HG02759 (cell line): Measurements from ENCODE around the gene TMEM132C.

Experiments used
- ATAC-seq: cut with Tn5 transposase; IDR thresholded peaks from one replicate; pipeline ENCODE4 v1.9.1; 2021; ENCODE audit warnings: mild to moderate bottlenecking, moderate library complexity; ENCODE audit not compliant: unreplicated experiment

The TMEM132C gene

GRCh38 chr12:128698301-128698972, 431.5 kb downstream of the TMEM132C start:
- no peak for ATAC-seq

DNA sequence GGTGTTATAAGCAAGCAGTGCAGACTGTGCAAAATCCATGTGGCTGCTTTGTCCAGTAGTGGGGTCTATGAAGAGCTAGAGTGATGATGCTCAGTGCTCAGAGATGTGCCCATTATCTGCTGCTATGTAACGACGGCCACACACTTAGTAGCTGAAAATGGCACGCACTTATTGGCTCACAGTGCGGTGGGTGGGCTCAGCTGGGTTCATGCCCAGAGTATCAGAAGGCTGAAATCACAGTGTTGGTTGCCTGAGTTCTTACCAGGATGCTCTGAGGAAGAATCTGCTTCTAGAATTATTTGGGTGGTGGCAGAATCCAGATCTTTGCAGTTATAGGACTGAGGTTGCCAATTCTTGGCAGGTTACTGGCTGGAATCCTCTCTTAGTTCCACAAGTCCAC, 432.1 kb downstream of the TMEM132C start:
- ATAC-seq = no peak

- no peak for ATAC-seq
Observed at GRCh38 chr12:128702371-128702770, 435.4 kb downstream of the TMEM132C start.

DNA sequence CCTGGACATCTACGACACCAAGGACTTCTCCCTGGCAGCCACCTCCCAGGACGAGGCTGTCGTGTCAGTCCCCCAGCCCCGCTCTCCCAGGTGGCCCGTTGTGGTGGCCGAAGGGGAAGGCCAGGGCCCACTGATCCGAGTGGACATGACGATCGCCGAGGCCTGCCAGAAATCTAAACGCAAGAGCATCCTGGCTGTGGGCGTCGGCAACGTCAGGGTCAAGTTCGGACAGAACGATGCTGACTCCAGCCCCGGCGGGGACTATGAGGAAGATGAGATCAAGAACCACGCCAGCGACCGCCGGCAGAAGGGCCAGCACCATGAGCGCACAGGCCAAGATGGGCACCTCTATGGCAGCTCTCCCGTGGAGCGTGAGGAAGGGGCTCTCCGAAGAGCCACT, 438.2 kb downstream of the TMEM132C start:
- no peak for ATAC-seq

DNA sequence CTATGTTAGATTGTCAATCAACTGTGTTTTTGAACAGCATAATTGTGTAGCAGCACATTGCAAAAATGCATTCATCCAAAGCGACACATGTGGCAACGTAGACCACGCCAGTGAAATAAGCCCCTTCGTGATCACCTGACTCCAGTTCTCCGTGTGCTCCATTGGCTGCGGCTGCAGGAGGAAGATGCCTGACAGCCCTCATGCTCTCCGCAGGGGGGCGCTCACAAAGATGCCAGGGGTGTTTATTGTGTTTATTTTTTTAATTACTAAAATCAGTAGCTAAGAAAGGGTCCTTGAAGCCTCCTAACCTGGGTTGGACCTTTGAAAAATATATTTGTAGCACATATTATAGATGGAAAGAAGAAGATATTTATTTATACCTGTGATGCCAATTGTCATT, 440.5 kb downstream of the TMEM132C start:
- ATAC-seq = no peak

- no peak for ATAC-seq
Observed at GRCh38 chr12:128708789-128709188, 441.8 kb downstream of the TMEM132C start.

- ATAC-seq = no peak
Observed at GRCh38 chr12:128709660-128710059, 442.7 kb downstream of the TMEM132C start.

DNA sequence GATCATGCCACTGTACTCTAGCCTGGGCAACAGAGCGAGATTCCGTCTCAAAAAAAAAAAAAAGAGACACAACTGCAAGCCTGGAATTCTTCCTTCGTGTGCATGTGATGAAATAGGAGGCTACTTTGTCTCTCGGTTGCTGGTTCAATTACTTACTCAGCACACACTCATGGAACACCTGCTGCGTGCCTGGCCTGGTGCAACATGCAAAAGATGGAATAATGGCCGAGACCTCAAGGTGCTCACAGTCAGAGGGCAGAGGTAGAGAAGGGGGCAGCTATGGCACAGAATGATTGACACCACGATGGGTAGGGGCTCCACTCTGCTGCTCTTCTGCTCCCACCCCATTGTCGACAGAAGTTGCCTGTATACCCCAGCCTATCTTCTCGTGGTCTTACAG, 444.5 kb downstream of the TMEM132C start:
- no peak for ATAC-seq

DNA sequence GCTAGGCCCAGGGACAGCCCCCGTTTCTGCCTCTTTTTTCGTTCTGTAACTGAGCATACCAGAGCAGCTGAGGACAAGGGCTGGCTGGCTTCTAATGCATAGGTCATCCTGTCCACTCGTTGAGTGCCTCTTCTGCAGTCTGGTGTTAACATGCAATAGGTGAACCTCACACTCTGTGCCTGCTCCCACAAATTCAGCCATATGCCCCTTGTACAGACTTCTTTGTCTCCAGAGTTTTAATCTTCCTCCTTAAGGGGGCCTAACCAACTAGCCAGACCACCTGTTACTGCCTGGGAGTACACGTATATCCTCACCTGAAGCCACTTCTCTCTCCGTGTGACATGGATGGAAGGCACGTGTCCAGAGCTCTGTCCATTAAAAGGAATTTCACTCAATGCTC, 445.7 kb downstream of the TMEM132C start:
- ATAC-seq = no peak

- no peak for ATAC-seq
Observed at GRCh38 chr12:128715485-128715884, 448.5 kb downstream of the TMEM132C start.

DNA sequence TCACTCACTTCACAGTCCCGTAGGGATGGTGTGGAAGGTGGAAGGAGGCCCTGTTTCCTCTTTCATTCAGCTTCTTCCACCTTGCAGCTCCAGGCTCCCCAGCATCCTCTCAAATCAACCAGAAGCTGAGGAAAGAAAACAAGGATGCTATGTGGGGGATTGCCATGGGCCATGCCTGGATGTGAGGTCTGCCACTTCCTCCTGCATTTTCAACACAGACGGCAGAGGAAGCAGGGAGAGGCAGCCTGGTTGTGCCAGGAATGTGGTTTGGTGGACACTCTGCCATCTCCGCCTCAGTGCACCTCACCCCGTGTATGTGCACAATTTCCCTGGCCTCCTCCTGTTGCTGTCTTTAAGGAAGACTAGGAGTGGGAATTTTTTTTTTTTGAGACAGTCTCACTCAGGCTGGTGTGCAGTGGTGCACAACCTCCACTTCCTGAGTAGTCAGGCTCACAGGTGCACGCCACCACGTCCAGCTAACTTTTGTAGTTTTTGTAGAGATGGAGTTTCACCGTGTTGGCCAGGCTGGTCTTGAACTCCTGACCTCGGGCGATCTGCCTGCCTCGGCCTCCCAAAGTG, 457.6 kb downstream of the TMEM132C start:
- peak; percentile 45 for ATAC-seq

DNA sequence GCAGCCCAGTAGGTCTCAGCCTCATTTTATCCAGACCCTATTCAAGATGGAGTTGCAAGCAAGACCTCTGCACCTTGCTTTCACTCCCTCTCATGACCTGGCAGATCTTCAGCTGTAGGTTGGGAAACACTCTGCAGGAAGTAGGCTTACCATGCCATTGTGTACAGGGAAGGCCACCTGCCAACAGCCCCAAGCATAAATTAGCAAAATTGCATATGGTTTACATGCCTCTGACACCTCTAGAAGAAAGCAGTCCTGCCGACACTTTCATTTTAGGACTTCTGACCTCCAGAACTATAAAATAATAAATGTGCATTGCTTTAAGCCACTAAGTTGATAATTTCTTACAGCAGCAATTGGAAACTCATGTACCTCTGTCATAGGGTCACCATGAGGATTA, 459.9 kb downstream of the TMEM132C start:
- ATAC-seq = no peak

DNA sequence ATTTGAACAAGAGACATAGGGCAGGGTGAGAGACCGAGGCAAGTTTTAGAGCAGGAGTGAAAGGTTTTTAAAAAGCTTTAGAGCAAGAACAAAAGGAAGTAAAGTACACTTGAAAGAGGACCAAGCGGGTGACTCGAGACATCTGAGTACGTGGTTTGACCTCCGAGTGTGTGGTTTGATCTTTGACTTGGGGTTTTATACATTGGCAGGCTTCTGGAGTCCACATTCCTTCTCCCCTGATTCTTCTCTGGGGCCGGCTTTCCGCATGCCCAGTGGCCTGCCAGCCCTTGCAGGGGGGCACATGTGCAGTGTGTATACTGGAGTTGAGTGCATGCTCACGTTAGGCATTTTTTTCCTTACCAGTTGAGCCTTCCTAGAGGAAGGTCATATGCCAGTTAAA, 460.5 kb downstream of the TMEM132C start:
- no peak for ATAC-seq

GRCh38 chr12:128727999-128728398, 461.0 kb downstream of the TMEM132C start:
- ATAC-seq = no peak

GRCh38 chr12:128729628-128730121, 462.7 kb downstream of the TMEM132C start:
- ATAC-seq = no peak

DNA sequence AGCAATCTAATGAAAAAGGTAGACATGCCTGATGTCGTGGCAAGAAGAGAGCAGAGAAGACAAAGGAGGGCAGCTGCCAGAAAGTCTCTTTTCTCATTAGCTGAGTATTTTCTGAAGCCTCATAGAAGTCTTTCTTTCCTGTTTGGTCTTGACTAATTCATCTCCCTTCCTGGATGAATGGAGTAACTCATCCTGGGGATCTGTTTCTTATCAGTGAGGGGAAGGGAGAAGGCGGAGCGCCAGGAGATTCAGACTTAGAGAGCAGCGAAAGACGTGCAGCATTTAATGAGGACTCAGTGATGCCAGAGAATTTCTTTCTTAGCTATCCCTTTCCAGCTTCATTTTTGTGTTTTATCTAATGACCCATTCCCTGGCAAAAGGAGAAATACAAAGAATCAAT, 467.4 kb downstream of the TMEM132C start:
- ATAC-seq = no peak

DNA sequence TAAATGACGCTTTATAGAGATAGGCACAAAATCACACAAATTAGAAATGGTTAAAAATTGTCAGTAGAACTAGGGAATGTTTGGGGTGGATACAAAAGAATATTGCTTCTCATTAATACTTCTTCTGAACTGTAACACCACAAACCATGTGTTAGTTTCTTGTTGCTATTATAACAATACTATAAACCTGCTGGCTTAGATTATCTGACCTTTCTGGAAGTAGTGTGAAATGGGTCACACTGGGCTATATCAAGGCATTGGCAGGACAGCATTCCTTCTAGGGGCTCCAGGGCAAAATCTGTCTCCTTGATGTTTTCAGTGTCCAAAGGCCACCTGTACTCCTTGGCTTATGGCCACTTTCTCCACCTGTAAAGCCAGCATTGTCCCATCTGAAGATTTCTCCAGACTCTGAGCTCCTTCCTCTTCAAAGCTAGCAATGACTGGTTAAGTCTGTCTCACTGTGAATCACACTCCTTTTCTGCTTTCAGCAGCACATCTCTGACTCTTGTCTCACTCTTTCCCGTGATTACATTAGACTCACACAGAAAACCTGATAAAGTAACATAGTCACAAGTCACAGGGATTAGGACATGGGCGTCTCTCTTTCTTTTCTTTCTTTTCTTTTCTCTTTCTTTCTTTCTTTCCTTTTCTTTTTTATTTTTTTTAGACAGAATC, 470.5 kb downstream of the TMEM132C start:
- ATAC-seq = no peak

DNA sequence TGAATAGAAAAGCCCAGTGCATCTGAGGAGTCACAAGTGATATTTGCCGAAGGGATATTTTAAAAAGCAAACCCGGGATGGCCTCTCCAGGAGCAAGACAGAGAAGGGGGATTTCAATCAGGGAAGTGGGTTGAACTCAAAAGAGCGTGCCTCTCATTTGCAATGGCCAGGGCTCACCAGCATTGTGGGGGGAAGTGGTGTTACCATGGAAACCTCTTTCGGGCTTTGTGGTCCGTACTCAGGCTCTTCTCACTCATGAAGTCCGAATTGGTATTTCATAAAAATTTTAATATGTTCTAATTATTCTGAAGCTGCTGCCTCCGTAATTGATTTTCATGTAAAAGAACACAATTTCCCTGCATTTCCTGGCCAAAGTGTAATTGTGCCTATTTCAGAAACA, 476.9 kb downstream of the TMEM132C start:
- ATAC-seq = no peak

DNA sequence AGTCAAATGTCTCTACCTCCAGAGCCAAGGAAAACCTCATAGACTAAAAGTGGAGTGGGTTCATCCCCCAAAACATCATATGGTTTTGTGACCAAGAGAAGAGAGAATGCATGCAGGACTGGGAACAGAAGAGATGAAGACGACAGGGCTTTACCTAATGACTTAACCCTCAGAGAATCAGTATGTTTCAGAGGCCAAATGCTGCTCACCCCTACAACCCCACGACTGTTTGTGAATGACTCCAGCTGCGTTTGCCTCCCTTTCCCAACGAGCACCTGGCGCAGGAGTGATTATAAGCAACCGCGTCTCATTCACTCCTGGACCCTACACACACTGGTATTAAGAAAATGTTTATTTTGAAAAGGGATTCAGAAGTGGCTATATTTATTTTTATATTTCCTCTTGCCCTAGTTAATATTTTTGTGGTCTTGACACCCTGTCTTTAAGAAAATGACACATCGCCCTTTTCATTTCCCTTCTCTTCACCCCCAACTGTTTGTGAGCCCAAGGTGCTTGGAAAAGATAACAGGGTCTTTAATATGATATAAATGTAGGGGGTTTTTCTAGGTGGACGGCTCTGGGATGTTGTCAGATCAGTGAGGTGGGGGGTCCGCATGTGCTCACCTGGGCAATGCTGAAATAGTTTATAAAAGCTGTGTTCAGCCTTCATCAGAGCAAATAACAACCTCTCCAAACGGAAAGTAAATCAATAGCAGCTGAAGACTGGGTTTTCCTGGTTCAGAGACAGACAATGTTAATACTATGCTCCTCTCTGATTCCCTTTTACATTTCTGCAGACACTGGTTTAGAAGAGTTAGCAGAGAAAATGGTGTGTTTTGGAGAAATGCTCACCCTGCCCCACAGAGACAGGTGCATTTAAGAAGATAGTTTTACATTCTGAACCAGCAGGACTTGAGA, 479.1 kb downstream of the TMEM132C start:
- no peak for ATAC-seq

- no peak for ATAC-seq
Observed at GRCh38 chr12:128747441-128747840, 480.5 kb downstream of the TMEM132C start.

DNA sequence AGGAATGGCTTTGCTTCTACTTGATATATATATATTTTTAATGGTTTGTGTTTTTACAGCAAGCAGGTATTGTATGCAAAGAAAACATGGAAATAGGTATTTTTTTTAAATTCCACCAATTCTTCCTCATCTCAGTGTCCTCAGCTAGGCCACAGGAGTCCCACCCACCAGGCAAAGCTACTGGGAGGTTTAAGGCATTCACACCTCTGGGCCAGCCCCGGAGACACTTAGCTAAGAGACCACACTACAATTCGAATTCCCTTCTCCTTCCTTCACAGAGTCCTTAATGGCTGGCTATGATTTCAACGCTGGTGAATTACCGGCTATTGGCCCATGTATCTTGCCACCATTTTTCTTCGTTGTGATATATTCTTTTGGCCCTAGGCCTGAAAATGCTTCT, 485.4 kb downstream of the TMEM132C start:
- no peak for ATAC-seq
